ENCODE data around the gene SPRED1. TPM values are rescaled to one million over a fixed set of nuclear protein-coding genes. Genes with fewer than 3 reads are reported as not detected.

SPRED1 gene
- 10 to 100 TPM in 8 of 9 donors, 1 to 10 TPM in 1; 8.8 to 31.3 (median 25.1) TPM for total RNA-seq
- polyA plus RNA-seq: 1 to 10 TPM; 4.9 to 10.0 (median 7.1) TPM
- long read RNA-seq, donor 1, full-length matches to known transcripts: 1 of 1 reads
- long read RNA-seq, donor 1, partial matches to known transcripts: 0 of 1 reads
- long read RNA-seq, donor 1, other reads (novel, unspliced or antisense): 0 of 1 reads
- long read RNA-seq, donor 2, full-length matches to known transcripts: 2 of 2 reads
- long read RNA-seq, donor 2, partial matches to known transcripts: 0 of 2 reads
- long read RNA-seq, donor 2, other reads (novel, unspliced or antisense): 0 of 2 reads
- long read RNA-seq, donor 3: 0 reads
- long read RNA-seq, donor 4, partial matches to known transcripts: 0 of 3 reads
- long read RNA-seq, donor 4, other reads (novel, unspliced or antisense): 2 of 3 reads
- long read RNA-seq, donor 5, full-length matches to known transcripts: 24 of 28 reads
- long read RNA-seq, donor 5, partial matches to known transcripts: 1 of 28 reads
- long read RNA-seq, donor 5, other reads (novel, unspliced or antisense): 3 of 28 reads
- long read RNA-seq, donor 6, partial matches to known transcripts: 2 of 2 reads
- long read RNA-seq, donor 6, other reads (novel, unspliced or antisense): 0 of 2 reads
- long read RNA-seq, donor 7, full-length matches to known transcripts: 1 of 1 reads
- long read RNA-seq, donor 7, partial matches to known transcripts: 0 of 1 reads
- long read RNA-seq, donor 7, other reads (novel, unspliced or antisense): 0 of 1 reads
- long read RNA-seq, donor 8, full-length matches to known transcripts: 5 of 5 reads
- long read RNA-seq, donor 8, partial matches to known transcripts: 0 of 5 reads
- long read RNA-seq, donor 8, other reads (novel, unspliced or antisense): 0 of 5 reads
- long read RNA-seq, donor 9, full-length matches to known transcripts: 3 of 3 reads
- long read RNA-seq, donor 9, partial matches to known transcripts: 0 of 3 reads
- long read RNA-seq, donor 9, other reads (novel, unspliced or antisense): 0 of 3 reads
- long read RNA-seq, donor 10, full-length matches to known transcripts: 5 of 5 reads
- long read RNA-seq, donor 10, partial matches to known transcripts: 0 of 5 reads
- long read RNA-seq, donor 10, other reads (novel, unspliced or antisense): 0 of 5 reads

- Histone ChIP-seq H3K4me1 (replicated peaks in 1 of 2) (peaks cover 0 to 39% of the 10 kb centered on the region in 2 donors), H3K27ac (peak within 1 kb of the TSS; percentile 93 to 99 (median 98))
Measured at GRCh38 chr15:38252481-38253350, at the start of gene SPRED1. SPRED1 (plus strand) TSS chr15:38252836; CDS start chr15:38253186, 350 bp downstream.

GRCh38 chr15:38205526-38206272 lies 46.9 kb upstream of the SPRED1 start:
- Histone ChIP-seq H3K36me3 (replicated peaks in 1 of 2) (no peaks in the 10 kb centered on the region), H3K4me3 (no peak overlapping the region), H3K27ac (no peak overlapping the region), H3K4me1 (replicated peaks in 1 of 2) (peaks cover 0 to 4% of the 10 kb centered on the region in 2 donors), H3K27me3 (no peaks in the 10 kb centered on the region), H3K9me3 (replicated peaks in 1 of 3) (no peaks in the 10 kb centered on the region)
- no peak for DNase-seq
- intact Hi-C loops (cut with DNase I): no loop called here
- WGBS, 4 donors: 75 to 85% (median 81%) methylated on average over 3 of the region's 3 CpGs
- TF ChIP-seq CTCF (IDR thresholded peaks at IDR 0.05): no peak
- no peak for TF ChIP-seq POLR2A (IDR thresholded peaks at IDR 0.05)

More at GRCh38 chr15:38252481-38253350, at the start of gene SPRED1:
- Histone ChIP-seq H3K9me3 (replicated peaks in 1 of 3) (no peaks in the 10 kb centered on the region), H3K4me3 (peak within 1 kb of the TSS; percentile 7 to 95 (median 86)), H3K27me3 (no peaks in the 10 kb centered on the region), H3K36me3 (replicated peaks in 1 of 2) (no peaks in the 10 kb centered on the region)
- 1% methylated on average over 27 to 75 of the region's 75 CpGs for WGBS, 4 donors
- intact Hi-C loops (cut with DNase I): loop anchor here (5.0 to 10.0 kb wide), 2 partner anchors 102 to 180 kb away; no protein-coding TSS in a partner anchor
- DNase-seq: peak; percentile 69 to 77 (median 75)
- no peak for TF ChIP-seq POLR2A (IDR thresholded peaks at IDR 0.05)
- TF ChIP-seq CTCF (IDR thresholded peaks at IDR 0.05): no peak

- intact Hi-C loops (cut with DNase I): no loop called here
- Histone ChIP-seq H3K4me1 (replicated peaks in 1 of 2) (no peaks in the 10 kb centered on the region), H3K27me3 (no peaks in the 10 kb centered on the region), H3K27ac (no peak overlapping the region), H3K9me3 (replicated peaks in 1 of 3) (no peaks in the 10 kb centered on the region), H3K4me3 (no peak overlapping the region), H3K36me3 (replicated peaks in 1 of 2) (no peaks in the 10 kb centered on the region)
- TF ChIP-seq POLR2A (IDR thresholded peaks at IDR 0.05) (no peak), CTCF (IDR thresholded peaks at IDR 0.05) (no peak)
- WGBS, 4 donors: 84 to 94% (median 92%) methylated on average over 2 of the region's 2 CpGs
- no peak for DNase-seq
Measured at GRCh38 chr15:38207621-38208020, 45.0 kb upstream of the SPRED1 start.
